Stimulated activated CD8-positive, alpha-beta memory T cell treated with anti-CD3 and anti-CD28 coated beads, Interleukin-4, amount 100 ng/mL, for 48 hours (primary cell): ENCODE data around the gene MCOLN2.
"Not testable (repeated sequence)": the region's sequence is repeated elsewhere in the genome, so short reads cannot be mapped to it uniquely, and the experiment has no call there.

Source experiments
- DNase-seq: peaks from one replicate; pipeline ENCODE4 v3.0.0-alpha.2; 2020

Gene MCOLN2

GRCh38 chr1:84939761-84940160 is 57.2 kb downstream of the MCOLN2 start:
- no peak for DNase-seq

- no peak for DNase-seq
Measured at GRCh38 chr1:84939151-84939550, 57.8 kb downstream of the MCOLN2 start.

- no peak for DNase-seq
Measured at GRCh38 chr1:84936116-84936810, 60.6 kb downstream of the MCOLN2 start.

GRCh38 chr1:84933011-84933611 is 63.8 kb downstream of the MCOLN2 start:
- no peak for DNase-seq

- no peak for DNase-seq
Measured at GRCh38 chr1:84930831-84931230, 66.1 kb downstream of the MCOLN2 start.

- no peak for DNase-seq
Measured at GRCh38 chr1:84930329-84930728, 66.6 kb downstream of the MCOLN2 start.

GRCh38 chr1:84929581-84929980 is 67.3 kb downstream of the MCOLN2 start:
- DNase-seq, result no peak

- no peak for DNase-seq
Measured at GRCh38 chr1:84928979-84929378, 67.9 kb downstream of the MCOLN2 start.

GRCh38 chr1:84923317-84923716 is 73.6 kb downstream of the MCOLN2 start:
- no peak for DNase-seq

- DNase-seq, result no peak
Measured at GRCh38 chr1:84920159-84920558, 76.8 kb downstream of the MCOLN2 start.

- DNase-seq, result no peak
Measured at GRCh38 chr1:84919461-84919970, 77.4 kb downstream of the MCOLN2 start.

- no peak for DNase-seq
Measured at GRCh38 chr1:84918726-84919336, 78.1 kb downstream of the MCOLN2 start.

GRCh38 chr1:84916897-84917296 is 80.0 kb downstream of the MCOLN2 start:
- DNase-seq, result no peak

GRCh38 chr1:84913555-84913892 is 83.4 kb downstream of the MCOLN2 start:
- DNase-seq, result no peak

- no peak for DNase-seq
Measured at GRCh38 chr1:84912726-84913554, 84.0 kb downstream of the MCOLN2 start.

- not testable (repeated sequence) for DNase-seq
Measured at GRCh38 chr1:84908746-84909464, 88.0 kb downstream of the MCOLN2 start.

- DNase-seq, result no peak
Measured at GRCh38 chr1:84907095-84907827, 89.7 kb downstream of the MCOLN2 start.

GRCh38 chr1:84902727-84903126 is 94.2 kb downstream of the MCOLN2 start:
- DNase-seq, result not testable (repeated sequence)

- DNase-seq, result no peak
Measured at GRCh38 chr1:84899969-84900368, 96.9 kb downstream of the MCOLN2 start.

- no peak for DNase-seq
Measured at GRCh38 chr1:84896279-84896678, 100.6 kb downstream of the MCOLN2 start.

- DNase-seq, result peak; percentile 48
Measured at GRCh38 chr1:84892705-84893618, 104.0 kb downstream of the MCOLN2 start, which contains the start of gene LPAR3. LPAR3 (minus strand) TSS chr1:84893206; CDS start chr1:84866120, 27,086 bp downstream.
